Measurements from ENCODE around the gene MAN2C1. TPM values are rescaled to one million over a fixed set of nuclear protein-coding genes. Genes with fewer than 3 reads are reported as not detected.

MAN2C1 gene
- total and polyA plus RNA-seq, 9 of the 15 experiments (the other 6 are each of a cell fraction or from before 2014, with no cell fraction given) = 2.0 to 141 (median 39.9) TPM

- TF ChIP-seq CLOCK (CRISPR knock-in tag; IDR thresholded peaks at IDR 0.05; ENCODE audit: borderline replicate concordance) (no peak), NCOA6 (IDR thresholded peaks at IDR 0.05) (no peak), HIVEP1 (CRISPR knock-in tag; IDR thresholded peaks at IDR 0.05) (no peak), NR2C1 (IDR thresholded peaks at IDR 0.05) (peak; percentile 60), NR2C1 (tag; IDR thresholded peaks at IDR 0.05) (no peak; the same call in 1 of the 2 replicates), MEIS2 (IDR thresholded peaks at IDR 0.05; ENCODE audit: partially characterized antibody) (no peak), NCOR1 (IDR thresholded peaks at IDR 0.05) (peak; percentile 40; the same call in 1 of the 2 replicates), MYC (IDR thresholded peaks at IDR 0.05; ENCODE audit: low read depth, low read length) (peak; percentile 40; the same call in 1 of the 2 replicates), MYC (CRISPR knock-in tag; IDR thresholded peaks at IDR 0.05; ENCODE audit: borderline replicate concordance, low read depth) (no peak), ZNF133 (CRISPR knock-in tag; IDR thresholded peaks at IDR 0.05) (no peak), REST (IDR thresholded peaks at IDR 0.05; ENCODE audit: borderline replicate concordance) (peak; percentile 92), REST (CRISPR knock-in tag; IDR thresholded peaks at IDR 0.05; ENCODE audit: low read depth) (peak; percentile 16; the same call in 1 of the 2 replicates), ZNF512 (tag; IDR thresholded peaks at IDR 0.05) (no peak), SETDB1 (IDR thresholded peaks at IDR 0.05; ENCODE audit: low read length) (no peak), EWSR1 (IDR thresholded peaks at IDR 0.05; ENCODE audit: borderline replicate concordance, low read depth, partially characterized antibody) (no peak), SMARCB1 (IDR thresholded peaks at IDR 0.05; ENCODE audit: insufficient read length, low read depth) (no peak), GATAD2B (IDR thresholded peaks at IDR 0.05; ENCODE audit: borderline replicate concordance) (no peak)
These were observed 32.6 kb downstream of the MAN2C1 start, which contains the start of gene COMMD4 (continued) for GRCh38 chr15:75335705-75336355.
